ENCODE measurements around the gene LONRF2.
"Not testable (repeated sequence)": the region's sequence is repeated elsewhere in the genome, so short reads cannot be mapped to it uniquely, and the experiment has no call there.

LONRF2 gene

GRCh38 chr2:100250645-100251044 is 71.7 kb downstream of the LONRF2 start:
- no peak for DNase-seq

GRCh38 chr2:100248971-100249370 is 73.3 kb downstream of the LONRF2 start:
- DNase-seq, result no peak

GRCh38 chr2:100248556-100248955 is 73.7 kb downstream of the LONRF2 start:
- not testable (repeated sequence) for DNase-seq

- no peak for DNase-seq
Observed at GRCh38 chr2:100248044-100248330, 74.3 kb downstream of the LONRF2 start.

GRCh38 chr2:100247256-100248043 is 74.9 kb downstream of the LONRF2 start:
- no peak for DNase-seq

- no peak for DNase-seq
Observed at GRCh38 chr2:100246163-100247145, 75.8 kb downstream of the LONRF2 start.

GRCh38 chr2:100245681-100246080 is 76.6 kb downstream of the LONRF2 start:
- no peak for DNase-seq

- no peak for DNase-seq
Observed at GRCh38 chr2:100244881-100245605, 77.3 kb downstream of the LONRF2 start.

GRCh38 chr2:100243631-100244030 is 78.7 kb downstream of the LONRF2 start:
- DNase-seq, result peak; percentile 12

GRCh38 chr2:100242891-100243619 is 79.2 kb downstream of the LONRF2 start:
- DNase-seq, result peak; percentile 84

- DNase-seq, result peak; percentile 52
Observed at GRCh38 chr2:100242476-100242875, 79.8 kb downstream of the LONRF2 start.

- peak; percentile 29 for DNase-seq
Observed at GRCh38 chr2:100241236-100241635, 81.1 kb downstream of the LONRF2 start.

- DNase-seq, result peak; percentile 26
Observed at GRCh38 chr2:100240386-100240785, 81.9 kb downstream of the LONRF2 start.

- DNase-seq, result peak; percentile 62
Observed at GRCh38 chr2:100239486-100240210, 82.7 kb downstream of the LONRF2 start.

GRCh38 chr2:100238471-100238870 is 83.8 kb downstream of the LONRF2 start:
- DNase-seq, result peak; percentile 63

GRCh38 chr2:100237770-100238169 is 84.5 kb downstream of the LONRF2 start:
- peak; percentile 68 for DNase-seq

GRCh38 chr2:100237163-100237562 is 85.1 kb downstream of the LONRF2 start:
- DNase-seq, result peak; percentile 53

- DNase-seq, result peak; percentile 23
Observed at GRCh38 chr2:100236166-100236565, 86.1 kb downstream of the LONRF2 start.

GRCh38 chr2:100235581-100235980 is 86.7 kb downstream of the LONRF2 start:
- DNase-seq, result no peak

GRCh38 chr2:100235098-100235497 is 87.2 kb downstream of the LONRF2 start:
- peak; percentile 72 for DNase-seq

GRCh38 chr2:100234141-100234540 is 88.2 kb downstream of the LONRF2 start:
- DNase-seq, result no peak

- no peak for DNase-seq
Observed at GRCh38 chr2:100233061-100233460, 89.2 kb downstream of the LONRF2 start.

All from islet precursor cell (in vitro differentiated cells).